HG03432 (cell line): Measurements from ENCODE around the gene FAM161B.
"Not testable (repeated sequence)": the region's sequence is repeated elsewhere in the genome, so short reads cannot be mapped to it uniquely, and the experiment has no call there.

Source experiments
- ATAC-seq: cut with Tn5 transposase; IDR thresholded peaks from one replicate; pipeline ENCODE4 v1.9.1; 2021; ENCODE audit warnings: mild to moderate bottlenecking, moderate library complexity; ENCODE audit not compliant: unreplicated experiment

Gene FAM161B

DNA sequence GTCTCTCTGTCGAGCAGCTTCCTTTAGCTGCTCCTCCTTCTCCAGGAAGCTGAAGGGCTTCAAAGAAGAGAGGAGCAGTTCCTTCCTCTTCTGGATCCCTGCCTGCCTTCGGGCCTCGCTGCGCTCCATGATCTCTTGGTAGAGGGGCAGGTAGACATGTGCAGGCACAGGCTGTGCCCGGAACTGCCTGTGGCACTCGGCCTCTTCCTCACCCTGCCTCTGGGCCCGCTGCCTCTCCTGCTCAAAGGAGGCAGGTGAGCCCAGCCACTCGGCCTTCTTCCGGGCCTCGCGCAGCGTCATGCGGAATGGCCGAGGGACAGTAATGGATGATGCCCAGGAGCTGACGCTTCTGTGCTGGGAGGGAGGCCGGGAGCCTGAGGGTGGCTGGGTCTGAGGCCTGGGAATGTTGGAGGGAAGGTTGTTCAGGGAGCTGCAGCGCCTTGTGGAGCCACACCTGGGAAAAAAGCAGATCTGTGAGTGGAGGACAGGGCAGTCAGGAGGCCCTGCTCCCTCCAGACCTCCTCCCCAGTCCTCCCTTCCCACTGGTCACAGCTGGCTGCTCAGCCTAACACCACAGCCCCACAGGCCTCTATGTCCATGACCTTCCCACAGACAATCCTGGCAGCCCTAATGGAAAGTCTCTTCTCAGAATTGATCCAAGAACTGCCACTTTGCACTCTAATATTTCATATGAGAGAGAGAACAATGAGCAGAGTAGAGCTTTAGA, 5.3 kb downstream of the FAM161B start:
- ATAC-seq: no peak

DNA sequence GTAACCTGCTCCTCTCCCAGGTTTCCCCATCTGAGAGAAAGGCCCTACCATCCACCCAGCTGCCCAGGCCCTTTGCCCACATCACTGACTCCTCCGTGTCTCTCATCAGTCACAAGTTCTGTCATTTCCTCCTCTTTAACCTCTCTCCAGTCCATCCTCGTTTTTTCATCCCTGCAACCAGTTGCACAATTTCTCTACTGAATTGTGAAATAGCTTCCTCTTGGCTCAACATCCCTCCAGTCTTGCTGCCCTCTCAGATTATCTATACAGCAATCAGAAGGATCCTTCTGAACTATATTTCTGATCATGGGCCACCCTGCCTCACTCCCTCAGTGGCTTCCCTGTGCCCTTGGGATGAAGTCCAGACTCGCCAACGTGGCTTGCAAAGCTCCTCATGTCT, 6.8 kb downstream of the FAM161B start:
- no peak for ATAC-seq

DNA sequence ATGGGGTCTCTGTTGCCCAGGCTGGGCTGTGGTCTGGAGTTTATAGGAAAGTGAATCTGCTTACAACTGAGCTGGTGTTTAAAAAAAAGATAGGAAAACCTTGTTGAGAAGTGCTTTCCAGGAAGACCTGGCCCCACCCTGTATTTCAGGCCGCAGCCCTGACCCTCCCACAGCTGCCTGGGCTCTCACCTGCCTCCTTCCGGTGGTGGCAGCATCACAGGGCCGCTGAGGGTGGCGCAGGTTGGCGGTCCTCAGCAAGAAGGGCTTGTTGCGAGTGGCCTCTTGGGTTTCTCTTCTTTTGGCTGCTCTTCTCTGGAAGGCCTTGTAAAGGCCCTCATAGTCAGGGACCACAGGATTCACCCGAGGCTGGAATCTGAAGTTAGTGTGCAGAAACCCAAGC, 7.7 kb downstream of the FAM161B start:
- ATAC-seq: no peak

DNA sequence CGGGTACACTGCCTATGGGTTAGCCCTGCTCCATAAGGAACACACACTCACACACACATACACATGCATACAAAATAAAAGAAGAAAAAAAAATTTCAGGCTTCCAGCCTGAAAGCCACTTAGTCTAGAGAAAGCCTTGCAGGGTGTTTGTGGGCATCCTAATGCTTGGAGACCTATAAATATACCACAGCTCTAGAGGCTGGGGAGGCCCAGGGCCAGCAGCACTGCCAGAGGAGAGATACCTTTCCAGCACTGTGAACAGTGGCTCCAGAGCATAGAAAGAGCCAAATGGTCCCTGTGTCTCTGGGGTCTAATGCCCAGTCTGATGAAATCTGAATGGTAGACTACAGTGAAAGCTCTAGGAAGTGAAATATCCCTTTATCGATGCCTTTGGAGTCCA, 12.9 kb downstream of the FAM161B start:
- ATAC-seq: no peak

DNA sequence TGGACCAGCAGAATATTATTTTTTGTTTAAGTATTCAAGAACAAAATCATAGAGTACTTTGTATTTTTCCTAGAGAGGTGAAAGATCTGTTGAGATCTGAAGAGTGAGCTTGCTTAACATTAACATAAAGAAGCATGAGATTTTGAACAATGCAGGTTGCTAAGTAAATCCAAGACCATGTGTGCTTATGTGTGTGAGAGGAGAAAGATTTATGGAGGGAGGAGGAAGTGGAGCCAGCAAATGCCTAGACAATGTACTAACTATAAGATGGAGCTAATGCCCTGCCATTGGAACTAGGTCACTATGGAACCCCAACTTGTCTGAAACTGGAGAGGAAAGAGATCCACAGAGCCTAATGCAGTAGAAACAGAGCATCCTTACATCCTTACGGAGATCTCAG, 13.3 kb downstream of the FAM161B start:
- ATAC-seq: no peak

DNA sequence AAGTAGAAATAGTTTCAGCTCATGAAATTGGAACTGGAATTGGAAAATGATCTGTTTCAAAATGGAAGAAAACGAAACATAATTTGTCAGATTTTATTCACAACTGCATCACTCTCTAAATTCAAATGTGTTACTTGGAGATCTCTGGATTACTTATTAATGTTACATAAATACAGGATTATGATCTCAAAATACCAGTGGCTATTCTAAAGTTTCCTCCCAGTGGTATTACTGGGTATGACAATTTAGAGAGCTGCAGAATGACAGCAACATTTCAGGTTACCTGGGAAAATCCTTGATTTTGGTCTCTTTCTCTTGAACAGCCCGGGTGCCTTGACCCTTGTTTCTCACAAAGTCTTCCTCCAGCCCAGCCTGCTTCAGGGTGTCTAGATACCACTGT, 14.2 kb downstream of the FAM161B start:
- ATAC-seq: no peak

DNA sequence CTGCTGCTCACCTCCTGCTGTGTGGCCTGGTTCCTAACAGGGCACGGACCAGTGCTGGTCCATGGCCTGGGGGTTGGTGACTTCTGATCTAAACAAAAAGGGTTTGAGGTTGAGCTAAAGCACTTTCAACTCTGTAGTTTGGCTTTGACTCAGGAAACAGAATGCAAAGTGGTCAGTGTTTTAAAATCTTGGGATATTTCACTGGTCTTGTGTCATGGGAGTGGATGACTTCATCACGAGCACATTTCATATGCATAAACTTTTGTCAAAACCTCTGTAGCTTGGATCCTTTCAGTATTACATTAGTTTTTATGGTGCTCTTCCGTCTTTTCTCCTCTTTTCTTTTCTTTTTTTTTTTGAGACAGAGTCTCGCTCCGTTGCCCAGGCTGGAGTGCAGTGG, 25.6 kb downstream of the FAM161B start:
- no peak for ATAC-seq

DNA sequence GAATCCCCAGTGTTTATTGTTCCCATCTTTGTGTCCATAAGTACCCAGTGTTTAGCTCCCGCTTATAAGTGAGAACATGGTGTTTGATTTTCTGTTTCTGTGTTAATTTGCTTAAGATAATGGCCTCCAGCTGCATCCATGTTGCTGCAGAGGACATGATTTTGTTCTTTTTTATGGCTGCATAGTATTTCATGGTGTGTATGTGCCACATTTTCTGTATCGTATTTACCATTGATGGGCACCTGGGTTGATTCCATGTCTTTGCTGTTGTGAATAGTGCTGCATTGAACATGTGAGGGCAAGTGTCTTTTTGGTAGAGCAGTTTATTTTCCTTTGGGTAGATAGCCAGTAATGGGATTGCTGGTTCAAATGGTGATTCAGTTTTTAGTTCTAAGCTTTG, 30.4 kb downstream of the FAM161B start:
- not testable (repeated sequence) for ATAC-seq

DNA sequence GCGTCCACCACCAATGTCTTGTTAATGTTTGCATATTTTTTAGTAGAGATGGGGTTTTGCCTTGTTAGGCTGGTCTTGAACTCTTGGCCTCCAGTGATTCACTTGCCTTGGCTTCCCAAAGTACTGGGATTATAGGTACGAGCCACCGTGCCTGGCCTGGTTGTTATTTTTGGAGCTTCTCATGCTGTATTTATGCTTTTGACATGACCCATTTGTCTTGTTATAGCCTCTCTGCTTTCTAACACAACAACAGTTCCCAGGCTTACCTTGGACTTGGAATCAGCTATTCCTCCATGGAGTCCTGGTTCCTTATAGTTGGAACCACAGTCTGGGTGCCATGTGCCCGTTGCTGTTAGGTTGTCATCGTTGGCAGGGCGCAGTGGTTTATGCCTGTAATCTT, 33.6 kb downstream of the FAM161B start:
- ATAC-seq: no peak

DNA sequence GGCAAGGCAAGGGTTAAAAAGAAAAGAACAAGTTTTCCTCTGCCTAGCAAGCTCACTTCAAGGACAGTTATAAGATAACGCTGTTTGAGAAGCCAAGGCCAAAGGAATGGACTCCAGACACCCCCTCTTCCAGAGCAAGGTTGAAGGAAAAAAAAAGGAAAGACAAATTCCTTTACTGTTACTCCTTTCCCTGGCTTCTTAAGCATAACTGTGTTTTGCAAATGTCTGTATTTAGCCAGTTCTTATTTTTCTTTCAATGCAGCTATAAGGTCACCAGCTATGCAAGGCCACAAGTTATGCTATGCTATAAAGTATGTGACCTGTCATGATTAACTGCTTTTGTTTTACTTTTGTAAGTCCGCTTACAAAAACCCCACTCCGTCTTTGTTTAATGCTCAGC, 36.6 kb downstream of the FAM161B start:
- no peak for ATAC-seq

DNA sequence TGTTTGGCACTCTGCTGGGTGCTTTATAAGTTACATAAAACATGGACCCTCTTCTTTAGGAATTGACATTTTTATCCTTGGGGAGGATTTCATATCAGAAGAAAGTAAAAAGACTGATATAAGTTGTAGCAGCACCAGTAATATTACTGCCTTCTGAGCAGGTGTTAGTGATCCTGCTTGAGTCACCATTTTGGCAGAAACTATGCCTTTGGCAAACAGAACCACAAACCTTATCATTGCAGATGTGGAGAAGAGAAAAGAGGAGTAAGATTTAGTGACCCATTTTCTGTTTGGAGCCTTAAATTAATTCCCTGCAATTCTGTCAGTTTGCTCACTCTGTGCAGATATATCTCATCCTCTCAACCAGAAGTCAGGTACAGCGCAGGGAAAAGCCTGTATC, 40.2 kb downstream of the FAM161B start:
- ATAC-seq: no peak

DNA sequence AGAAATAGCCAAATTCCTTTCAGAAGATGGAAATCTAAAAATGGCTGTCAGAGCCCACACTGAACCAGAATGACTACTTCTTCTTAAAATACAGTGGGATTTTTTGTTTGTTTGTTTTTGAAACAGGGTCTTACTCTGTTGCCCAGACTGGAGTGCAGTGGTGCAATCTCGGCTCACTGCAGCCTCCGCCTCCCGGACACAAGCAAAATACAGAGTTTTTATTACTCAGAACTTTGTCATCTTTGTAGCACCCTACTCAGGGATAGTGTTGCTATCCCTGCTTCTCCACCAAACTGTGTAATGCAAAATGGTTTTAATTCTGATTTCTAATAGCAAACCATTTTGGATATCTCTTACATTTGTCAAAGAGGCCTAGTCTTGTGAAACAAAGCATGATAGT, 46.9 kb downstream of the FAM161B start:
- ATAC-seq: no peak

DNA sequence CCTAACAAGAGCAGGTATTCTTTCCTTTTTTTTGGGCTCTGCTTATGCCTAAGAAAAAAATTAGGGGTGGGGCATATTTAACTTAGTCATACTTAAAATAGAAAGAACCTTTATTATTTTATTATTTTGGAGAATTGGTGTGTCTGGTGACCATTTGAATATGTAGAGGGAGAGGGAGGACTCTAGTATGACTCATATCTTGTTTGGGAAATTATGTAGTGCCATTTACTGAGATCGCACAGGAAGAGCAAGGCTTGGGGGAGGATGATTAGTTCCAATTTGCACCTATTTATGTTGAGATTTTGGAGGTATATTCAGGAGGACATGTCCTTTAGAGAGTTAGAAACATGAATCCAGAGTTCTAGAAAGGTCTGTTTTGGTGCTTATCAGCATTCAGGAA, 53.4 kb downstream of the FAM161B start:
- ATAC-seq: no peak

DNA sequence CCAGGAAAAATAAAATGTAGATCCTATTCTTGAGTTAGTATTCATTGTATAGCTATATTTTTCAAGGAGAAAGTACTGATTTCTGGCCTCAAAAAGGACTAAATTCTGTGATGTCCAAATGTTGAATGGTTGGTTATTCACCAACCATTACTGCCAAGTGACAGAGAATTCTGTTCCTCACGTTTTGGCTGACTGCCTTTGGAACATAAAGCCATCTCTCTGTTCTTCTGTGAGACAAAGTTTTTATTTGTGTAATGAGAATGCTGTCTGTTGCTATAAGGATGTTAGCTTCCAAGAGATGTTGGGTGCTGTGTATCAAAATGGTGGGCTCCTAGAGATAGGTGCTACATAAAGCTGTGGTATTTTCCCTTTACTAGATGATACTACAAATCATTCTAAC, 54.0 kb downstream of the FAM161B start:
- ATAC-seq: no peak

DNA sequence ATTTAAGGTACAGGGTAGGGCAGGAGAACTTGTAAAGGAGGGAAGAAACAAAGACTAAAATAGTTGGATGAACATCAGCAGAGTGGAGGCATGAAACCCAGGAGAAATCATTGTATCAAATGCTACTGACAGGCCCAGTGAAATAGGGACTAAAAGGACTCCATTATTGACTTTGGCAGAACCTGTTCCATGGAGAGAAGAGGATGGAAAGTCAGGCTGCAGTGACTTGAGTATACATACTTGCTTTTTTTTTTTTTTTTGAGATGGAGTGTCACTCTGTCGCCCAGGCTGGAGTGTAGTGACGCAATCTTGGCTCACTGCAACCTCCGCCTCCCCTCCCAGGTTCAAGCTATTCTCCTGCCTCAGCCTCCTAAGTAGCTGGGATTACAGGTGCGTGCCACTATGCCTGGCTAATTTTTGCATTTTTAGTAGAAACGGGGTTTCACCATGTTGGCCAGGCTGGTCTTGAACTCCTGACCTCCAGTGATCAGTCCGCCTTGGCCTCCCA, 55.7 kb downstream of the FAM161B start:
- ATAC-seq: not testable (repeated sequence)

DNA sequence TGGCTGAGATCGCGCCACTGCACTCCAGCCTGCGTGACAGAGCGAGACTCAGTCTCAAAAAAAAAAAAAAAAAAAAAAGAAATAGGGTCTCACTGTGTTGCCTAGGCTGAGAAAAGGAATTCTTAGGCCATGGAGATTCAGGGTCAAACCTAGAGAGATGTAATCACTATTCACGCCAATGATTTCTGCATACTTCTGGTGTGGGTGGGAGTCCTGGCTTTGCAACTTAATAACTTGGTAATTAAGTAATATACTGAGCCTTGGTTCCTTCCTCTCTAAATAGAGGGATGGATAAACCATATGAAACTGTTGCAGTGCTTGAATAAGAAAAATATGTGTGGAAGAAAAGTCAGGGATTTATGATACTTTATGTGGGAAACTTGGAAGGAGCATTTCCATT, 60.5 kb downstream of the FAM161B start:
- ATAC-seq: no peak

DNA sequence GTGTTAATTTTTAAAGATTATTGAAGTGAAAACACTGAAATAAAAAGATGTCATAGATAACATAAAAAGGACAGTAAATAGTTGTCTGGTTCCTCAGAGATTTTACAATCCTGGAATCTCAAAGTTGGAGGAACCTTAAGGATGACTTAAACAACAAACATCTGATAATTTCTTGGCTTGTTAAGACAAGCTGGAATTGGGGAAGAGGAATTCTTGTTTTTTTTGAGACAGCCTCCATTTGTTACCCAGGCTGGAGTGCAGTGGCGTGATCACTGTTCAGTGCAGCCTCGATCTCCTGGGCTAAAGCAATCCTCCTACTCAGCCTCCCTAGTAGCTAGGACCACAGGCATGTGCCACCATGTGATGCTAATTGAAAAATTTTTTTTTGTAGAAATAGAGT, 60.9 kb downstream of the FAM161B start:
- ATAC-seq: no peak

DNA sequence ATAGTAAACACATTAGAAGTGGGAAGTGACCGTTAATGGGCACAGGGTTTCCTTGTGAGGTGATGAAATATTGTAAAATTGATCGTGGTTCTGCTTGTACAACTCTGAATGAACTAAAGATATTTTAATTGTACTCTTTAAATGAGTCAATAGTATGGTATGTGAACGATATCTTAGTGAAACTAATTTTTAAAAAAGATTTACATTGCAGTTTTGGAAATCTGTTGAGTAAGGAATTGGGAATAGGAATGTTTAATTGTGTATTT, 61.5 kb downstream of the FAM161B start:
- ATAC-seq: no peak

DNA sequence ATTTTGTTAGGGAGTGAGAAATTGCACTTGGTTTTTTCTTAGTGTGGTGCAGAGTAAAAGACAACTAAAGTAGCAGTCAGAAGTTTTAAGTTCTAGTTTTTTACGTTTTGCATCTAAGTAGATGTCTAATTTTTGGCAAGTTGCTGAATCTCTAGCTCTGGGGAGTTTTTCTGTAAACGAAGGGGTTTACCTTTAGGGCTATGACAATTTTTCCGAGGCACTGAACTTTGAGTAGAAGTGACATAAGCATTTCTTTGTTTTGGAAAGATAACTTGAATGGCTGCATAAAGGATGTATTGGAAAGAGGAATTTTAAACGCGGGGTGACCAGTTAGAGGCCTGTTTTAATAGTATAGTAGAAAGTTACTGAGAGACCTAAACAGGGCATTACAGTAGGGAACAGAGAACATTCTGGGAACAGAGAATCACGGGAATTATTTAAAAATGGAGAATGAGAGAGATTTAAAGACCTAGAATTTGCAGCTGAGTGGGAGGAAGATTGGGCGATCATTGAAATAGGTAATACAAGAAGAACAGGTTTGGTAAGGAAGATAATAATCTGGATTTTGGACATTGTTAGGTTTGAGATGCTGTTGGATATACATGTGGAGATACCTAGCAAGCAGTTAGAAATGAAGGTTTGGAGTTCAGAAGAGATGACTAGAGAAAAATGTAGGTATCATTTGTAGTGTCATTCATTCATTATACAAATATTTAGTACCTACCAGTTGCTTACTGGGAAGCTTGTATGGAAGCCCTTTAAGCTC, 62.0 kb downstream of the FAM161B start:
- no peak for ATAC-seq

DNA sequence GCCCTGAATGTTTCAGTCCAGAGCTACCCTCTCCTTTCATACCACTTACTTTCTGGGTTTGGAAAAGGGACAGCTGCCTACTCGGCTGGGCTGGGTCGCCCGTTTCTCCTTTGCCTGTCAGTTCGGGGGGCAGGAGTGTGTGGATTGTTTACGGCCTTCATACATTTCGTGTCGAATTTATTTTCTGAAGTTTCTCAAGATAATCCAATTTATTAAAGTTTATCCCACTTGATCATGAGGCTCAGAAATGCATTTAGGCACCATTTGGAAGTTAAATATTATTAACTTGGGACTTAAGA, 62.6 kb downstream of the FAM161B start:
- no peak for ATAC-seq

DNA sequence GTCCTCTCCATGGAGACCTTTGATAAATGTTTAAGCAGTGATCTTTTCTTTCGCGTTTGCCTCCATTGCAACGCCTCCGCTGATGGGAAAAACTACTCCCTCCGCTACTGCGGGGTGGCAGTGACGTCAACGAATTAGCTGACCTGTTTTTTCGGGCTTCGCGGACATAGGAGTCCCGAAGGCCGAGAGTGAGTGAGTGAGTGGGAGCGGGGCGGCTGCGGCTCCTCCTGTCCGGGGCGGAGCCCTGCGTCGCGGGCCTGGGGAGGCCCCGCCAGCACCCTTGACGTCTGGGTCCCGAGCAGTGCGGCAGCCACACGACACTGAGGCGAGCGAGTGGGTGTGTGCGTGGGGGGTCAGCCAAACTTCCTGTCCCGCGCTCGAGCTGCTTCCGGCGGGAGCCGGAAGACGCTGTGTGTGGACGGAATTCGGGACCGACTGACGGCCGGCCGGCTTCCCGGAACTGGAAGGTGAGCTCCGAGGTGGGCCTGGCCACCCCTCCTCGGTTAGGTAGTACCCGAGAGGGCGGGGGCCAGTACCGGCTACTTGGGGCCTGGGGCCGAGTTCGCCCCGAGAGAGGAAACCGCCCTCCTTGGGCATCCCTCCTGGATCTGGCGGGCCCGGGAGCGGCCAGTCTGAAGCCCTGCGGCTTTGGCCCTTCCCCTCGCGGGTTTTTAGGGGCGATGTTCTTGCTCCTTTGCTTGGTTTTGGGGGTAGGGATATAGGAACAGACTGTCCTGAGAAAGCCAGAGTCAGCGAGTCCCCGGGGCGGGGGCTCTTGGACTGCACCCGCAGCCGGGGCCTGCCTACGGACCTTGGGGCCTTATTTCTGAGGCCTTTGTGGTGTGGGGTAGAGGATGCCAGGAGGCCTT, 63.2 kb downstream of the FAM161B start, which contains the start of gene ZNF410:
ZNF410 (plus strand) TSS at position 411 of the 869 bp plus-strand sequence. CDS start 5,317 bp downstream, outside the sequence.
- peak; percentile 97 for ATAC-seq
